Activated CD8-positive, alpha-beta memory T cell treated with anti-CD3 and anti-CD28 coated beads, Interleukin-2, amount 10 ng/mL, durations not matched to agents 7 days and 5 days (primary cell): Measurements from ENCODE around the gene PHACTR2. TPM values are rescaled to one million over a fixed set of nuclear protein-coding genes. Genes with fewer than 3 reads are reported as not detected.

Experiments
- ATAC-seq: fragments of 150-1000 bp; cut with Tn5 transposase; one replicate; pipeline ENCODE4 v1.10.0; 2021; ENCODE audit warnings: moderate library complexity
- CTCF ChIA-PET: fragments of 350-600 bp; sonication (Branson Sonifier 250); formaldehyde crosslinking; loops from one replicate; lab custom pipeline; 2021; ENCODE audit warnings: antibody characterized with exemption; lab: Charles Lee
- DNase-seq: peaks from one replicate; pipeline ENCODE4 v3.0.0-alpha.2; 2020
- H3K27ac Mint-ChIP-seq: one replicate; pipeline ENCODE4 v1.8.0; 2021; ENCODE audit warnings: mild to moderate bottlenecking, mixed read lengths
- H3K27me3 Mint-ChIP-seq: one replicate; pipeline ENCODE4 v1.8.0; 2021; ENCODE audit warnings: mixed read lengths
- H3K36me3 Mint-ChIP-seq: one replicate; pipeline ENCODE4 v1.8.0; 2021; ENCODE audit warnings: mild to moderate bottlenecking, mixed read lengths
- H3K4me1 Mint-ChIP-seq: one replicate; pipeline ENCODE4 v1.8.0; 2021; ENCODE audit warnings: mixed read lengths
- H3K4me3 Mint-ChIP-seq: one replicate; pipeline ENCODE4 v1.8.0; 2021; ENCODE audit warnings: mild to moderate bottlenecking, moderate library complexity, mixed read lengths
- H3K9me3 Mint-ChIP-seq: one replicate; pipeline ENCODE4 v1.8.0; 2022; ENCODE audit warnings: low read depth, mixed read lengths
- total RNA-seq, 2 experiments: library from RNA; stranded (reverse); gene quantifications; one replicate each; pipeline ENCODE4 v1.2.3, GENCODE V29; 2021

Gene PHACTR2
- total RNA-seq, 2 experiments from 2014 or later: 24.2 to 28.0 TPM

GRCh38 chr6:143743301-143744166, 65.8 kb downstream of the PHACTR2 start:
- DNase-seq (no peak), ATAC-seq (no peak)
- CTCF ChIA-PET: interaction anchor here (0.7 kb wide), 1 partner anchor 161 kb away, joined by 3 read pairs; no protein-coding TSS in a partner anchor
- Mint-ChIP-seq H3K4me3 (no peak overlapping the region), H3K27me3 (no peaks in the 10 kb centered on the region), H3K9me3 (no peaks in the 10 kb centered on the region), H3K4me1 (no peaks in the 10 kb centered on the region), H3K36me3 (no peaks in the 10 kb centered on the region), H3K27ac (no peak overlapping the region)

- Mint-ChIP-seq H3K4me3 (no peak overlapping the region), H3K27me3 (no peaks in the 10 kb centered on the region), H3K36me3 (no peaks in the 10 kb centered on the region), H3K9me3 (no peaks in the 10 kb centered on the region), H3K4me1 (no peaks in the 10 kb centered on the region), H3K27ac (no peak overlapping the region)
- CTCF ChIA-PET: no interaction called here
- no peak for ATAC-seq
- DNase-seq: no peak
Measured at GRCh38 chr6:143744551-143745165, 66.9 kb downstream of the PHACTR2 start.

GRCh38 chr6:143745166-143746133, 67.7 kb downstream of the PHACTR2 start:
- no peaks in the 10 kb centered on the region for H3K4me1 Mint-ChIP-seq
- no peaks in the 10 kb centered on the region for H3K36me3 Mint-ChIP-seq
- H3K4me3 Mint-ChIP-seq: no peak overlapping the region
- no peaks in the 10 kb centered on the region for H3K27me3 Mint-ChIP-seq
- H3K27ac Mint-ChIP-seq: no peak overlapping the region
- no peaks in the 10 kb centered on the region for H3K9me3 Mint-ChIP-seq
- no peak for ATAC-seq
- no peak for DNase-seq
- CTCF ChIA-PET: no interaction called here

DNA sequence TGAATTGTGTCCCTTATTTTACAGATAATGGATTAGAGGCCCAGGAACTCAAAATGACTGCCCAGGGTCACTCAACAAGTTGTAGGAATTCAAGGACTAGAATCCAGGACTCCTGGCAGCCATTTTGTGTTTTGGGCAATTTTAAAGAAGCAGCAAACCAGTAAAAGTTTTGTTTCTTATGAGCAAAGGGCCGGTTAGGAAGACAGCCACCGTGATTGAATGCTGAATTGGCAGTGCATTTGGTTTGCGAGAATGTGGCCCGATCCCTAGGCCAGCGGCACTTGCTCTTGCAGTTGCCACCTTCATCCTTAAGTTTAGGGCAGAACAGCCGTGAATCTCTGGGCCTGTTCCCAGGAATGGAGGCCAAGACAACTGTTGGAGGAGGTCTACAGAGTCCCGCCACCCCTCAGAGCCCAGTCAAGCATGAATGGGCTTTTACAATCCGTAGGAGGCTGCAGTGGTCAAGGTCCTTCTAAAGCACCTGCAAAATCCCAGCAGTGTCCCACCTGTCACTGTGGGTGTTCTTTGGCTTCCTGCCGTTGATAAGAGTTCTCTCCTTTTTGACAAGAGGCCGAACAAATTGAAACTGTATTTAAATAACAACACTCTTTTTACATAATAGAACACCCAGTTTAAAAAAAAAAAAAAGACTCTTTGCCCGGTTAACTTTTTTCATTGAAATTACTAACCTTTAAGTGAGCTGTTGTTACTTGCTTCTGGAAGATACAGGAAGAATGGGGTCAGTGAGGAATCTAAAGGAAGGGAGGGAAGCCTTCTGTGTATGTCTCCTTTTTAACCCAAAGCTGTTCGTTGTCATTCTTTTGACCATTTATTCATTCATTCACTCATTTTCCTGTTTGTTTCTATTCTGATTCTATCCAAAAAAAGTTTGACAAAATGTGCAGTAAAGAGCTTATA, 68.7 kb downstream of the PHACTR2 start:
- CTCF ChIA-PET: no interaction called here
- Mint-ChIP-seq H3K36me3 (no peaks in the 10 kb centered on the region), H3K4me1 (no peaks in the 10 kb centered on the region), H3K27ac (no peak overlapping the region), H3K27me3 (no peaks in the 10 kb centered on the region), H3K9me3 (no peaks in the 10 kb centered on the region), H3K4me3 (no peak overlapping the region)
- no peak for ATAC-seq
- no peak for DNase-seq

DNA sequence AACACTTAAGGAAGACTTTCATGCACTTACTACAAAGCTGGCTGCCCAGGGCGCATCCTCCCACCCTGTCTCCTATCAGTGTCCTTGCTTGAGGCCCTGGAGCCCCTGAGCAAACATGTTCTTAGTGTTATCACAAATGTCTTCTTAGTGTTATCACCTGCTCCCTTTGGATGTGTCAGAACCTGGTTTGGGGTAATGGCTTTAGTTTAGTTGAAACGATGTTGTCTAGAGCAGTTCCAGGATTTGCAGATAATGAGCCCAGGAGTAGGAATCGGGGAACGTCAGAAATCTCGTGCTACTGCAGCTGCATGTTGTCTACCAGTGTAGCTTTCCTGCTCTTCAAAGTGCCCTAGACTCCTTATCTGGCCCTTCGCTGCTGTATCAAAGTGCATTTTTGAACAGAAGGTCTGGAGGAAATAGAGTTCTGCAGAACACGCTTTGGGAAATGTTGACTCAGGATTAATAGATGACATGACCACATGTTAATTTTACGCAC, 69.6 kb downstream of the PHACTR2 start:
- H3K36me3 Mint-ChIP-seq: no peaks in the 10 kb centered on the region
- H3K4me1 Mint-ChIP-seq: no peaks in the 10 kb centered on the region
- no peaks in the 10 kb centered on the region for H3K9me3 Mint-ChIP-seq
- no peak overlapping the region for H3K4me3 Mint-ChIP-seq
- CTCF ChIA-PET: no interaction called here
- ATAC-seq (no peak), DNase-seq (no peak)
- H3K27me3 Mint-ChIP-seq: no peaks in the 10 kb centered on the region
- H3K27ac Mint-ChIP-seq: no peak overlapping the region

GRCh38 chr6:143749891-143750290, 72.1 kb downstream of the PHACTR2 start:
- CTCF ChIA-PET: no interaction called here
- DNase-seq: no peak

GRCh38 chr6:143750877-143751276, 73.1 kb downstream of the PHACTR2 start:
- no peak overlapping the region for H3K4me3 Mint-ChIP-seq
- no peaks in the 10 kb centered on the region for H3K27me3 Mint-ChIP-seq
- no peaks in the 10 kb centered on the region for H3K4me1 Mint-ChIP-seq
- CTCF ChIA-PET: interaction anchor here (0.7 kb wide), 2 partner anchors 731 to 1852 kb away, joined by 3 to 4 read pairs; no protein-coding TSS in a partner anchor
- DNase-seq (no peak), ATAC-seq (no peak)
- H3K27ac Mint-ChIP-seq: no peak overlapping the region
- H3K9me3 Mint-ChIP-seq: no peaks in the 10 kb centered on the region
- H3K36me3 Mint-ChIP-seq: peaks cover 1% of the 10 kb centered on the region

More at GRCh38 chr6:143749891-143750290, 72.1 kb downstream of the PHACTR2 start:
- ATAC-seq: no peak
- no peak overlapping the region for H3K27ac Mint-ChIP-seq
- H3K36me3 Mint-ChIP-seq: no peaks in the 10 kb centered on the region
- no peaks in the 10 kb centered on the region for H3K27me3 Mint-ChIP-seq
- no peaks in the 10 kb centered on the region for H3K4me1 Mint-ChIP-seq
- H3K4me3 Mint-ChIP-seq: no peak overlapping the region
- no peaks in the 10 kb centered on the region for H3K9me3 Mint-ChIP-seq

DNA sequence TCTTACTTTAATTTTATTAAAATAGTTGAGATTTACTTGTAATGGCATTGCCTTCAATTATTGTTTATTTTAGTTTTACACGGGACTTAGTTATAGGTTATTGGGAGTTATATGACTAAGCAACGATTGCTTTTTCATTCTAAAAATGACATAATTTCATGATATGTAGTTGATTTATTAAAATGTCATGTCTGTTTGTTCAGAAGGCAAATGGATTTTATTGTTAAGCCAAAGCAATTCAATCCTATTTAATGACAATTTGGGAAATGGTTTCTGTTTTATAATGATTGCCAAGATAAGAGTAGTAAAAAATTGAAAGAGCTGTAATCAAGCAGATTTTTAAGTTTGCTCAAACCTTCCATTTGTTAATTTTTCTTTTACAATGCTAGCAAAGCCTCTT, 74.7 kb downstream of the PHACTR2 start:
- DNase-seq (no peak), ATAC-seq (no peak)
- Mint-ChIP-seq H3K4me3 (no peak overlapping the region), H3K36me3 (peaks cover 3% of the 10 kb centered on the region), H3K4me1 (no peaks in the 10 kb centered on the region), H3K9me3 (no peaks in the 10 kb centered on the region), H3K27ac (no peak overlapping the region), H3K27me3 (no peaks in the 10 kb centered on the region)
- CTCF ChIA-PET: no interaction called here

GRCh38 chr6:143753678-143754077, 75.9 kb downstream of the PHACTR2 start:
- H3K36me3 Mint-ChIP-seq: peaks cover 3% of the 10 kb centered on the region
- CTCF ChIA-PET: no interaction called here
- no peaks in the 10 kb centered on the region for H3K9me3 Mint-ChIP-seq
- H3K4me3 Mint-ChIP-seq: no peak overlapping the region
- no peaks in the 10 kb centered on the region for H3K4me1 Mint-ChIP-seq
- ATAC-seq (no peak), DNase-seq (no peak)
- no peaks in the 10 kb centered on the region for H3K27me3 Mint-ChIP-seq
- no peak overlapping the region for H3K27ac Mint-ChIP-seq

DNA sequence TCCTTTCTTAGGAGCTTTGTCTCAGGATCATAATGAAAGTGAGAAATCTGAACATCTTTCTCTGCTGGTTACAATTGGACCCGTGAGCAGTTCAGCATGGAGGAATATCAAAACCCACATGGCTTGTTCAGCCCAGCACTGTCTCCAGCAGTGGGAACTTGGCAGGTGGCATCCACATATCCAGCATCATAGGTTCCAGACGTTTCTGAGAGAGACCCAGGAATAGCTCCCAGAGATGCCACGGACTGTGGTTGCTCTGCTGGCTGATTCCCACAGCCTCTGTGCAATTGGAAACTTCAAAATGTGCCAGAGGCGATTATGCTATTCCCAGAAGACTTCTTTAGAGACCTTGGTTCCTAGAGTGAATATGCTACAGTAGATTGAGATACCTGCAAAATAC, 76.4 kb downstream of the PHACTR2 start:
- ATAC-seq (no peak), DNase-seq (no peak)
- H3K36me3 Mint-ChIP-seq: peaks cover 3% of the 10 kb centered on the region
- H3K4me1 Mint-ChIP-seq: no peaks in the 10 kb centered on the region
- no peak overlapping the region for H3K27ac Mint-ChIP-seq
- H3K4me3 Mint-ChIP-seq: no peak overlapping the region
- no peaks in the 10 kb centered on the region for H3K27me3 Mint-ChIP-seq
- no peaks in the 10 kb centered on the region for H3K9me3 Mint-ChIP-seq
- CTCF ChIA-PET: no interaction called here

- CTCF ChIA-PET: no interaction called here
- Mint-ChIP-seq H3K9me3 (no peaks in the 10 kb centered on the region), H3K27me3 (no peaks in the 10 kb centered on the region), H3K4me3 (no peak overlapping the region), H3K27ac (no peak overlapping the region), H3K4me1 (peaks cover 3% of the 10 kb centered on the region), H3K36me3 (peaks cover 3% of the 10 kb centered on the region)
- ATAC-seq: no peak
- DNase-seq: no peak
Measured at GRCh38 chr6:143755301-143755744, 77.6 kb downstream of the PHACTR2 start.

DNA sequence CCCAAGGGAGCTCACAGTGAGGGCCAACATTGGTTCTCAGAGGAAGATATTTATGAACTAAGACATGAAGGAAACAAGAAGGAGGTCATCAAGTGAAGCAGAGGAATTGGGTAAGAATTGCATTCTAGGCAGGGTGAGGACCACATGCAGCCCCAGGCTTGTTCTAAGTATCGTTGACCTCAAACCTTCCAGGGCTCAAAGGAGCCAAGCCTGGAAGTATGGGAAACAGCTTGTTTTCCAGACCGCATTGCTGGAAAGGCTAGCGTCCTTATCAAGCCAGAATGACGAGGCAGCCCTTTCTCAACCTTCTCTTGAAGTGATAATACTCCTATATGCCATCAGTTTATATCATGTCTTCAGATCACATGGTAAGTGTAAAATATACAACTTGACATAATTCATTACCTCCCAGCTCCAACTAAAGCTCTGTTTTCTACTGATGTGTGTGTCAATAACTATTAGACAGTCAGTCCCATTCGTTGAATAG, 79.6 kb downstream of the PHACTR2 start:
- CTCF ChIA-PET: no interaction called here
- H3K4me3 Mint-ChIP-seq: no peak overlapping the region

More for the DNA sequence above, 79.6 kb downstream of the PHACTR2 start:
- DNase-seq (no peak), ATAC-seq (no peak)
- no peak overlapping the region for H3K27ac Mint-ChIP-seq
- H3K9me3 Mint-ChIP-seq: no peaks in the 10 kb centered on the region
- peaks cover 3% of the 10 kb centered on the region for H3K4me1 Mint-ChIP-seq
- no peaks in the 10 kb centered on the region for H3K27me3 Mint-ChIP-seq
- peaks cover 6% of the 10 kb centered on the region for H3K36me3 Mint-ChIP-seq
